Measurements from ENCODE around the gene SETD3. TPM values are rescaled to one million over a fixed set of nuclear protein-coding genes. Genes with fewer than 3 reads are reported as not detected.

Gene SETD3
- total and polyA plus RNA-seq, 10 of the 15 experiments (the other 5 are each of a cell fraction or from before 2014, with no cell fraction given), result 11.3 to 44.2 (median 36.5) TPM

- TF ChIP-seq LARP7 (IDR thresholded peaks at IDR 0.05), result no peak; the same call in 1 of the 2 replicates
- peak; percentile 69; the same call in 1 of the 2 replicates for TF ChIP-seq ATF3 (IDR thresholded peaks at IDR 0.05; ENCODE audit: borderline replicate concordance, extremely low read depth, low read depth, low read length)
- TF ChIP-seq CREM (IDR thresholded peaks at IDR 0.05; ENCODE audit: low read depth), result peak; percentile 99
- TF ChIP-seq RFX5 (IDR thresholded peaks at IDR 0.05; ENCODE audit: low read depth, low read length), result peak; percentile 93
- TF ChIP-seq FOXK2 (IDR thresholded peaks at IDR 0.05), result no peak; the same call in none of the 2 replicates
- peak in 1 of 2 experiments; percentile 66; a peak in 1 of 4 replicates for TF ChIP-seq CEBPB (IDR thresholded peaks at IDR 0.05; ENCODE audit: borderline replicate concordance in 1 of 2, low read depth in 2 of 2, low read length in 2 of 2)
- TF ChIP-seq EZH2 (IDR thresholded peaks at IDR 0.05; ENCODE audit: borderline replicate concordance, control insufficient read depth, low read depth, low read length), result no peak
- peak; percentile 39; the same call in 1 of the 3 replicates for TF ChIP-seq POU2F2 (IDR thresholded peaks at IDR 0.05; ENCODE audit: borderline replicate concordance, low read depth, low read length)
- TF ChIP-seq SIN3A (IDR thresholded peaks at IDR 0.05; ENCODE audit: low read depth, low read length), result peak; percentile 85; the same call in 1 of the 2 replicates
- TF ChIP-seq USF1 (IDR thresholded peaks at IDR 0.05; ENCODE audit: borderline replicate concordance, extremely low read length, insufficient read depth, low read depth, low read length), result no peak
- TF ChIP-seq SP1 (IDR thresholded peaks at IDR 0.05; ENCODE audit: low read depth, low read length), result peak; percentile 95
- no peak for TF ChIP-seq SMAD1 (IDR thresholded peaks at IDR 0.05; ENCODE audit: low read depth, partially characterized antibody)
- TF ChIP-seq MLLT1 (IDR thresholded peaks at IDR 0.05), result no peak; the same call in 1 of the 2 replicates
- TF ChIP-seq E2F8 (IDR thresholded peaks at IDR 0.05; ENCODE audit: low read depth, partially characterized antibody), result peak; percentile 51
- no peak for TF ChIP-seq ZNF217 (IDR thresholded peaks at IDR 0.05)
- TF ChIP-seq CHD2 (IDR thresholded peaks at IDR 0.05; ENCODE audit: borderline replicate concordance, low read depth, low read length), result peak; percentile 95
- TF ChIP-seq FOS (IDR thresholded peaks at IDR 0.05; ENCODE audit: borderline replicate concordance, extremely low read depth, insufficient read length), result peak; percentile 58
- TF ChIP-seq NR2C1 (IDR thresholded peaks at IDR 0.05), result peak; percentile 66
- TF ChIP-seq MYC (IDR thresholded peaks at IDR 0.05; ENCODE audit: insufficient read depth, insufficient read length, insufficient replicate concordance, low read length, severe bottlenecking), result no peak
- TF ChIP-seq, protein P1, sequence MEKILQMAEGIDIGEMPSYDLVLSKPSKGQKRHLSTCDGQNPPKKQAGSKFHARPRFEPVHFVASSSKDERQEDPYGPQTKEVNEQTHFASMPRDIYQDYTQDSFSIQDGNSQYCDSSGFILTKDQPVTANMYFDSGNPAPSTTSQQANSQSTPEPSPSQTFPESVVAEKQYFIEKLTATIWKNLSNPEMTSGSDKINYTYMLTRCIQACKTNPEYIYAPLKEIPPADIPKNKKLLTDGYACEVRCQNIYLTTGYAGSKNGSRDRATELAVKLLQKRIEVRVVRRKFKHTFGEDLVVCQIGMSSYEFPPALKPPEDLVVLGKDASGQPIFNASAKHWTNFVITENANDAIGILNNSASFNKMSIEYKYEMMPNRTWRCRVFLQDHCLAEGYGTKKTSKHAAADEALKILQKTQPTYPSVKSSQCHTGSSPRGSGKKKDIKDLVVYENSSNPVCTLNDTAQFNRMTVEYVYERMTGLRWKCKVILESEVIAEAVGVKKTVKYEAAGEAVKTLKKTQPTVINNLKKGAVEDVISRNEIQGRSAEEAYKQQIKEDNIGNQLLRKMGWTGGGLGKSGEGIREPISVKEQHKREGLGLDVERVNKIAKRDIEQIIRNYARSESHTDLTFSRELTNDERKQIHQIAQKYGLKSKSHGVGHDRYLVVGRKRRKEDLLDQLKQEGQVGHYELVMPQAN (conservative IDR thresholded peaks at IDR 0.05), result peak; percentile 80
- TF ChIP-seq KLF5 (IDR thresholded peaks at IDR 0.05; ENCODE audit: partially characterized antibody), result peak; percentile 28
These were observed 472 bp upstream of the SETD3 start, which contains the start of gene CCNK (continued) for GRCh38 chr14:99480917-99481744.

Measured in GM12878 (cell line).